ENCODE data around the gene SOCS3. TPM values are rescaled to one million over a fixed set of nuclear protein-coding genes. Genes with fewer than 3 reads are reported as not detected.

SOCS3 gene
- total and polyA plus RNA-seq, 10 of the 15 experiments (the other 5 are each of a cell fraction or from before 2014, with no cell fraction given): 0.05 to 3.9 (median 1.0) TPM

DNA sequence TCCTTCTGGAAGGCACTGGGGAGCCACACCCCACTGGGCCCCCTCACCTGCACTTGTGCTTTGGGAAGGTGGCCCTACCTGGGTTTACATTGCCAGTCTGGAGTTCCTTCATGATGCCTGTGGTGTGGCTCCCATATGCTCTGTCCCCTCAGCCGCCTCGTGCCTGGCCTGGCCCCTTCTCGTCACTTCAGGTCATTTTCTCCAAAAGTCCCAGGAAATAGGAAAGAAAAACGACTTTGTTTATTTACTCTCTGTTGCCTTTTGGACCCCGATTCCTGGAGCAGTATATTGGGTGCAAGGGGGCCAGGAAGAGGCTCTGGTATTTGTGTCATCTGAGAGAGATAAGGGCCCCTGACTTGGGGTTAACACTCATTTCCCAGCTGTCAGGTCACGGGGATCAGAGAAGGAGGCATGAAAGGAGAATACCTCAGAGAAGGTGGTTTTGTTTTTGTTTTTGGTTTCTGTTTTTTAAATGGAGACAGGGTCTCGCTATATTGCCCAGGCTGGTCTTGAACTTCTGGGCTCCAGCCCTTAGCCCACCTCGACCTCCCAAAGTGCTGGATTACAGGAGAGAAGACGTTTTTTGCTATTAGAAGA, 4.7 kb downstream of the SOCS3 start:
- intact Hi-C loops (cut with micrococcal nuclease; ENCODE audit: unreplicated experiment) (no loop called here), in situ Hi-C loops (cut with MboI) (no loop called here)
- WGBS (ENCODE audit: insufficient coverage, insufficient replicate concordance, low lambda C conversion rate, missing lambda C conversion rate): 38% methylated on average over 9 of the region's 9 CpGs
- H3K27ac ChIP-seq (ENCODE audit: control insufficient read depth, insufficient read depth): peak overlapping the region; percentile 78
- POLR2A ChIA-PET: interaction anchor here (1.0 to 1.8 kb wide), 8 partner anchors 11 to 67 kb away, joined by 3 to 11 read pairs (median 6); no protein-coding TSS in a partner anchor
- H3K9me3 ChIP-seq (replicated peaks; ENCODE audit: control insufficient read depth, insufficient read depth, low read length): no peaks in the 10 kb centered on the region
- peaks cover 8% of the 10 kb centered on the region for H3K79me2 ChIP-seq (ENCODE audit: control insufficient read depth, insufficient read depth, low read length)
- no peaks in the 10 kb centered on the region for H4K20me1 ChIP-seq (ENCODE audit: control insufficient read depth, insufficient read depth)
- peak overlapping the region; percentile 73 for H3K4me2 ChIP-seq (ENCODE audit: control insufficient read depth, insufficient read depth)
- peak; percentile 13 for FAIRE-seq
- no peak overlapping the region for H3K4me3 ChIP-seq
- CTCF ChIA-PET: interaction anchor here (0.6 to 1.9 kb wide), 6 partner anchors 14 to 1387 kb away, joined by 3 to 6 read pairs (median 4); no protein-coding TSS in a partner anchor
- H3K4me1 ChIP-seq (ENCODE audit: control insufficient read depth, insufficient read depth, low read length): peaks cover 41% of the 10 kb centered on the region
- RAD21 ChIA-PET (ENCODE audit: unreplicated experiment): interaction anchor here (1.5 to 1.9 kb wide), 5 partner anchors 18 to 104 kb away, joined by 4 to 12 read pairs (median 9); no protein-coding TSS in a partner anchor
- no peaks in the 10 kb centered on the region; a peak in 1 of 4 replicates for H3K36me3 ChIP-seq (ENCODE audit: control insufficient read depth in 2 of 2, insufficient read depth in 2 of 2, low read length in 1 of 2)
- peak; percentile 3; the same call in 2 of the 3 replicates for ATAC-seq
- no TSS peak for BruUV-seq (replicated peaks)
- peaks cover 0 to 3% of the 10 kb centered on the region in 2 experiments; a peak in 1 of 4 replicates for H3K27me3 ChIP-seq (replicated peaks in 1 of 2; ENCODE audit: control insufficient read depth in 2 of 2, insufficient read depth in 2 of 2, low read length in 1 of 2)
- H2AFZ ChIP-seq (ENCODE audit: control insufficient read depth, low read depth, low read length): no peak overlapping the region
- SMC1A ChIA-PET (ENCODE audit: uncharacterized antibody, unreplicated experiment): interaction anchor here (1.1 to 1.6 kb wide), 5 partner anchors 29 to 57 kb away, joined by 3 to 4 read pairs (median 3); no protein-coding TSS in a partner anchor
- peak overlapping the region; percentile 36; the same call in 1 of the 2 replicates for H3K9ac ChIP-seq (ENCODE audit: control insufficient read depth, insufficient read depth, low read length)
- no peak for DNase-seq (ENCODE audit: low read depth, low spot score)
- no peak for TF ChIP-seq RFX5 (IDR thresholded peaks at IDR 0.05; ENCODE audit: low read depth, low read length)
- TF ChIP-seq EED (IDR thresholded peaks at IDR 0.05; ENCODE audit: low read depth): peak; percentile 36; the same call in 1 of the 2 replicates
- no peak for TF ChIP-seq NRF1 (conservative IDR thresholded peaks at IDR 0.05; ENCODE audit: low read depth, low read length)
- peak; percentile 42; the same call in 1 of the 2 replicates for TF ChIP-seq RAD51 (IDR thresholded peaks at IDR 0.05)
- no peak for TF ChIP-seq MYB (IDR thresholded peaks at IDR 0.05; ENCODE audit: borderline replicate concordance, low read depth, low read length)
- no peak for TF ChIP-seq STAT3 (IDR thresholded peaks at IDR 0.05; ENCODE audit: low read depth, low read length)
- TF ChIP-seq SREBF1 (IDR thresholded peaks at IDR 0.05; ENCODE audit: low read length): no peak
- TF ChIP-seq, protein P1, sequence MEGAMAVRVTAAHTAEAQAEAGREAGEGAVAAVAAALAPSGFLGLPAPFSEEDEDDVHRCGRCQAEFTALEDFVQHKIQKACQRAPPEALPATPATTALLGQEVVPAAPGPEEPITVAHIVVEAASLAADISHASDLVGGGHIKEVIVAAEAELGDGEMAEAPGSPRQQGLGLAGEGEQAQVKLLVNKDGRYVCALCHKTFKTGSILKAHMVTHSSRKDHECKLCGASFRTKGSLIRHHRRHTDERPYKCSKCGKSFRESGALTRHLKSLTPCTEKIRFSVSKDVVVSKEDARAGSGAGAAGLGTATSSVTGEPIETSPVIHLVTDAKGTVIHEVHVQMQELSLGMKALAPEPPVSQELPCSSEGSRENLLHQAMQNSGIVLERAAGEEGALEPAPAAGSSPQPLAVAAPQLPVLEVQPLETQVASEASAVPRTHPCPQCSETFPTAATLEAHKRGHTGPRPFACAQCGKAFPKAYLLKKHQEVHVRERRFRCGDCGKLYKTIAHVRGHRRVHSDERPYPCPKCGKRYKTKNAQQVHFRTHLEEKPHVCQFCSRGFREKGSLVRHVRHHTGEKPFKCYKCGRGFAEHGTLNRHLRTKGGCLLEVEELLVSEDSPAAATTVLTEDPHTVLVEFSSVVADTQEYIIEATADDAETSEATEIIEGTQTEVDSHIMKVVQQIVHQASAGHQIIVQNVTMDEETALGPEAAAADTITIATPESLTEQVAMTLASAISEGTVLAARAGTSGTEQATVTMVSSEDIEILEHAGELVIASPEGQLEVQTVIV (IDR thresholded peaks at IDR 0.05; ENCODE audit: borderline replicate concordance, partially characterized antibody): no peak
- no peak for TF ChIP-seq YBX1 (IDR thresholded peaks at IDR 0.05)
- TF ChIP-seq CREM (IDR thresholded peaks at IDR 0.05; ENCODE audit: low read depth): no peak
- no peak for TF ChIP-seq ESRRA (IDR thresholded peaks at IDR 0.05; ENCODE audit: low read length)
- TF ChIP-seq, protein P2, sequence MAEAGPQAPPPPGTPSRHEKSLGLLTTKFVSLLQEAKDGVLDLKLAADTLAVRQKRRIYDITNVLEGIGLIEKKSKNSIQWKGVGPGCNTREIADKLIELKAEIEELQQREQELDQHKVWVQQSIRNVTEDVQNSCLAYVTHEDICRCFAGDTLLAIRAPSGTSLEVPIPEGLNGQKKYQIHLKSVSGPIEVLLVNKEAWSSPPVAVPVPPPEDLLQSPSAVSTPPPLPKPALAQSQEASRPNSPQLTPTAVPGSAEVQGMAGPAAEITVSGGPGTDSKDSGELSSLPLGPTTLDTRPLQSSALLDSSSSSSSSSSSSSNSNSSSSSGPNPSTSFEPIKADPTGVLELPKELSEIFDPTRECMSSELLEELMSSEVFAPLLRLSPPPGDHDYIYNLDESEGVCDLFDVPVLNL (IDR thresholded peaks at IDR 0.05; ENCODE audit: low read depth, low read length): no peak
- TF ChIP-seq SP1 (IDR thresholded peaks at IDR 0.05; ENCODE audit: low read depth, low read length): no peak
- no peak for TF ChIP-seq NFYA (IDR thresholded peaks at IDR 0.05; ENCODE audit: borderline replicate concordance, low read depth, low read length)
- peak; percentile 86 for TF ChIP-seq NR2F1 (conservative IDR thresholded peaks at IDR 0.05)
- TF ChIP-seq, protein P3, sequence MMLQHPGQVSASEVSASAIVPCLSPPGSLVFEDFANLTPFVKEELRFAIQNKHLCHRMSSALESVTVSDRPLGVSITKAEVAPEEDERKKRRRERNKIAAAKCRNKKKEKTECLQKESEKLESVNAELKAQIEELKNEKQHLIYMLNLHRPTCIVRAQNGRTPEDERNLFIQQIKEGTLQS (IDR thresholded peaks at IDR 0.05; ENCODE audit: borderline replicate concordance, extremely low read depth, low read depth, low read length): no peak
- TF ChIP-seq PKNOX1 (IDR thresholded peaks at IDR 0.05): peak; percentile 64
